HG03025 (cell line): ENCODE results near the gene CYB561D2.

Experiments
- ATAC-seq: cut with Tn5 transposase; IDR thresholded peaks from one replicate; pipeline ENCODE4 v1.9.1; 2021; ENCODE audit warnings: mild to moderate bottlenecking, moderate library complexity; ENCODE audit not compliant: unreplicated experiment, low FRiP score

The CYB561D2 gene

DNA sequence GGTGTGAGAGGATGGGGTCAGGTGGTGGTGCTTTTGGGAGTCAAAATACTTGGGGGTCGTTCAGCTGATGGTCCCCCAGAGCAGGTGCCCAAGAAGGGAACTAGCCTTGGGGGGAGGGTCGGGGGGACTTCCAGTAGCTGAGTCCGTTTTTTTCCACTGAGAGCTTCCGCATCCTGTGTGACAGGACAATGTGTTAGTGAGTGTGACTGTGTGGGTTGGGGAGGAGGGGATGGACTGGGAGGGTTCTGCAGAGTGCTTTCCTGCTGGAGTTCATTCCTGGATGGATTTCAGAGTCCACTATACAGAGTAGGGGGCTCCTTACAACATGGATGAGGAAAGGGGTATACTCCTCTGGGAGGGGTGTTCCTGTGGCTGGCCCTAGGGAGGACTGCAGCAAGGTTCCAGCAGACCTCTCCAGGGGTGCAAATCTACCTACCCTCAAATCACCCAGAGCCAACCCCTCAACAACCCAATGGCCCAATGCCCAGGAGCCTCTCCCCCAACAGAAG is 27.5 kb upstream of the CYB561D2 start:
- no peak for ATAC-seq

DNA sequence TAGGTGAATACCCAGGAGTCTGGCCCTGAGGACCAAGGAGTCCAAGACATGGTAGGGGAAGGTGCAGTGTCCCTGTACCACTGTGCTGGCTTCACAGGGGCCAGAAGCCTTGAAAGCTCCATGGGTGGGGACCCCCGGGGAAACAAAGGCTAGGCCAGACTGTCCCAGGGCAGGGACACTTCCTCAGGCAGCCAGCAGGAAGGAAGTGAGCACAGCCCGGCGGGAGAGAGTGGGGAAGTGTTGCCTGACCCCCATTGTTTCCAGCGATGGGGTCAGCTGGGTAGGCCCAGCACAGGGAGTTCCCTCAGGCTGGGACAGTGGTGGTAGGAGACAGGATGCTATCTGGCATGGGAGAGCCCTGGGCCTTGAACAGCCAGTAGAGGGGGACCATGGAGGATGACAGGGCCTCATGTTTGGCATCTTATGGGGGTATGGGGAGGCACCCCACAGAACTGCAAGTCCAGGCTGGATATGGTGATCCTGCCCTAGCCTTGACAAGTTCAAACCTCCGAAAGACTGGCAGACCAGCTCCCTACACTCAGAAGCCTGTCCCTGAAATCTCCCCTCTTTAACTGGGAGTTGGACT is 27.0 kb upstream of the CYB561D2 start:
- no peak for ATAC-seq

DNA sequence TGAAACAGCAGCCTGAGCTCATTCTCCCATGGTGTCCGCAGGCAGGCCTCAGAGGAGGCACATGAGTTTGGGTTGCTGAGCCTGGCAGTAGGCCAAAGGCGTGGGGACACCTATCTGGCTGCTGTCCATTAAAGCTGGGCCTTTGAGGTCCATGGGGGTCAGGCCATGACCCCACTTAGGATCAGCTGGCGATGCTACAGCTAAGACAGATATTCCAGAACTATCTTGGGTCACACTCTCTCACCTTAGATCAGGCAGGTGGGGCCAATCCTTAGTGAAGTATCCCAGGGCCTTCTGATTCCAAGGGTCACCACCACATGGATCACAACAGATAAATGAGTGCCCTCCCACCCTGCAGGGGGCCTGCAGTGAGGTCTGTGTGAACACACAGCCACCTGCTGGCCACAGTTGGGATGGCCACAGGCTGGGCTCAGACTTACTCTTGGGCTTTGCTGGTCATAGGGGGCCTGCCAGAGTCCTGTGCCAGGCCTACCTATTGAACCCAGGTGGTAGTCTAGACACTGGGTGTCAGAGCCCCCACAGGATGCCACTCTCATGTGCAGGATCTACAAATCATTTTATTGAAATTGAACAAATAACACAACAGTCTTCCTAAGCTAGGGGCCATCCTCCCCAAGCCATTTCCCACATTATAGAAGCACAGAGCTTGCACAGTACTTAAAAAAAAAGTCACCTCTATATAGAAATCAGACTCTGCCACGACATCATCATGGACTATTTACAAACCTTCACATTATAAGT is 26.1 kb upstream of the CYB561D2 start:
- no peak for ATAC-seq

DNA sequence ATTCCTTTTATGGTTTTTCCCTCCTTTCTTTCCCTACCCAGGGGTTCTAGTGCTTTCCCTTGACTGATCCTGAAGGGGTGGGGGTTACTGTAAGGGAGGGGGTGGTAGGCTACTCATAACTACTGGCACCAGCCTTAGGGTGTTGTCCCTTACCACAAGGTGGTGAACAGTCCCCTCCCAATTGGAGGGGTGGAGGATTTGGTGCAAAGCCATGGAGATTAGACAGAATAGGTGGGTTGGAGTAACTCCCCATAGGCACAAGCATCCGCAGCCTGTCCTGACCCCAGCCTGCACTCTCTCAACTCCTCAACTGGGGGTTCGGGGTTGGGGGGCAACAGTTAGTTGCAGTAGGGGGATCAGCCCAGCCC is 25.6 kb upstream of the CYB561D2 start:
- ATAC-seq = no peak

DNA sequence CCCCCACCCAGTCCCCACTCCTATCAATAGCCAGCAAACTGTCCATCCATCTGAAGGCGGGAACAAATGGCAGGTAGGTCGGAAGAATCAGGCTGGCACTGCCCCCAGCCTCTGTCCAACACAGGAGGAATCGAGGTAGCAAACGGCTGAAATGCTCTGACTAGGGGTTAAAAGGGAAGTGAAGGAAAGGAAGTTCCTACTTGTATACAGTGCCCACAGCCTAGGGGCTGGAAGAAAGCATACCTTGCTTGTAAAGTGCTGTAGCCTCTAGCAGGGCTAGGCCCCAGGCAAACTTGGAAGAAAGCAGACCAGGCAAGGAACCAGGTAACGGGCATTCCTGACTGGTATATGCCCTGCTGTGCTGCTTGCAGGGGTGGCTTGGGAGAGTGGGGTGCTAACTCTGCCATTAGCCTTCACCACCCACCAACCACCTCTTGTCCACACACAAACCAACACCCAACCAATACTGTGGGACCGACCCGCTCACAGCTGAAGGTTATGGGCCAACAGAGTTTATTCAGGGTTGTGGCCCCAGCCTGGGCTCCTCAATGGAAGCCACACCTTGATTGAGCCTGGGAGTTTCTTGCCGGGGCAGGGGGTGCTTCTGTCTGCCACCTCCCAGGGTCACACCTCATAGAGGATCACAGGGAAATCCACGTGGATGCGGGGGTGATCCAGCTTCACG is 25.0 kb upstream of the CYB561D2 start:
- no peak for ATAC-seq

DNA sequence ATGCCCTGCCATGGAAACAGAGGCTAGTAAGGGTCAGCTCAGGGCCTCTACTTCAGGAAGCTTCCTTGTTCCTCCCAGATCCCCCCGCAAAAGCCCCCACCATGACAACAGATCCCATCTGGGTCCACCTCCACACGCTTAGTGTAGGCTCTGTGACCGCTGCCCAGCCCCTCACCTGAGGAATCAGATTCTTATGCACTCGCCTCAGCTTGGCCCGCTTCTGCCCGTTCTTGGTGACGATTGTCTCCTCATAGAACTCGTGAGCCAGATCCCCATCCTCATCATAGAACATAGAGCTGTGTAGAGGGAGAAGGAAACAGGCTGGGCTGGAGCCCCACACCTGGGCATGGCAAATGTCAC is 24.5 kb upstream of the CYB561D2 start:
- ATAC-seq = no peak

DNA sequence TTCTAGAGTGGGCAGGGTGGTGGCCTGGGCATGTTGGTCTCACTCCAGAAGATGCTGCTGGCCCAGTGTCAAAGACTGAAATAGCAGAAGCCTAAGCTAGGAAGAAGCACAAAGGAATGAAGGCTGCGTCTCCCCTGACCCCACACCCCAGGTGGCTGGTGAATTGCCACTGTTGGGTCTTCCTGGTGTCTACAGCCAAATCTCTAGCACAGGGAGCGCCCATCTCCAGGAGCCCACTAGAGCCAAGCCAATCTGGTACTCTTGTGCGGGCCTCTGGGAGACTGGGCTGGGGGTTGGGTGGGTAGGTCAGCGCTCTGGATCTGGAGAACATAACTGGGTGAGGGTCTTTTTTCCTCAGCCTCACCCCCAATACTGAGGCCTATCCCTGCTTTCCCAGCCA is 23.5 kb upstream of the CYB561D2 start:
- ATAC-seq = no peak

DNA sequence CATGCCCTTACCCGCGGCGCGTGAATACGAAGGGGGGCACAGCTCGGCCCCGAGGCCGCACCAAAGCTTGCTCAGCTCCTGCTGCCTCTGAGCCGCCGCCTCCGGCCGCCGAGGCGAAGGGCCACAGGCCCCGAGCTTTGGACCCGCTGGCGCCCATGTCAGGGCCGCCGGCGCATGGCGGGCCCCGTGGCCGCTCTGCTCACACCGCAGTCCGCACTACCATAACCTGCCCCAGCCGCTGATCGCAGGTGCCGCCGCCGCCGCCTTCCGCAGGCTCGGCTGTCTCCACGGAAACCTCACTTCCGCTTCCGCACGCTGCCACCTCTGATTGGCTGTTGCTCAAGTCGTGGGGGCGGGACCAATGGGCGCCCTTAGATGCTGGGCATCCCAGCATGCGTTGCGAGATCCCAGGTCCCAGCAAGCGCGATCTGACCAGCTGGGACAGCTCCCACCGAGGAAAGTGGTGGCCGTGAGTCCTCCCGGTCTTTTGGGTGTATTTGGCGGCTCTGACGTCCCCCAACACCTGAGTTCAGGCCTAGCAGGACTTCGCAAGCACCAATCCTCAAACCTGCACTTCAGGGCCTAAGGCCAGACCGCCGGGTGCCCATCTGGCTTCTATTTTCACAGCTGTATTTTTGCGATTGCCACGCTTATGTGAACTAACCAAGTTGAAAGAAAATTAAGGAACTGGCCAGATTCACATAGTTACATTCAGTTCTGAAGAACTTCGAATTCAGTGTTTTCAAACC is 22.5 kb upstream of the CYB561D2 start, which contains the start of gene TUSC2:
Gene TUSC2 (minus strand): TSS at position 281 of the 749 bp plus-strand sequence. CDS start 124 bp downstream, at position 157.
- peak; percentile 81 for ATAC-seq

DNA sequence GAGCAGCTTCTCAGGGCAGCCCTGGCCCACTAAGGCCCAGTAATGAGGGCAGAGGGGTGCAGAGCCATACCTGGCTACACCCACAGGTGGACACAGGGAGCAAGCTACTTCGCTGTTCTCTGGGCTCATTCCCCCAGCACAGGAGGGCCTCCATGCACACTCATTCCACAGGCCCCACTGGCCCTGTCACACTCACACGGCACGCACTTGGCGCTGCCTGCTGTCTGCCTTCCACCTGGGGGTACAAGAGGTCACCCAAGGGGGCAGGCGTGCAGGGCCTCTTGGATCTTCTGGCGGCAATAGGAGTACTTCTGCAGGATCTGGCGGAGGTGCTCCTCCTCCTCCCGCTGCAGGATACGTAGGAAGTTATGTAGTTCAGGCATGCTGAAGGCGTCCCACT is 20.3 kb upstream of the CYB561D2 start:
- no peak for ATAC-seq

DNA sequence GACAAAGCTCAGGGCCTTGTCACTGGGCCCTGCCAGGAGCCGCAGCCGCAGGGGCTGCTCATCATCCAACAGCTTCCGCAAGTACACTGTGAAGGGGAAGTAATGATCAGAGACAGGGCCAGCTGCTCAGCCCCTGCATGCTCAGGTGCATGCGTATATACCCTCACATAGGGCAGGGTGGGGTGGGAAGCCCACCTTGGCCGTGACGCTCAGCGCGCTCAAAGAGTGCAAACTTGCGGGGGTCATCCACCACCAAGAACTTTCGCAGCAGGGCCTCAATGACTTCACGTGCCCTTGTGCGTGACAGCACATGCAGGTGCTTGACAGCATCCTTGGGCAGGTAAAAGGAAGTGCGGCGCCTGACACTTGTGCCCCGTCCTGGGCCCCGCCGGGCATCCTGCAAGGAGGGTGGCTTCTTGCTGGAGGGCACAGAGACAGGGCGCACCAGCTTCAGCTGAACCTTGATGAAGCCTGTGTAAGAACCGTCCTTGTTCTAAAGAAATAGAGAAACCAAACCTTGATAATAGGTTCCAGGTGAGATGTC is 19.2 kb upstream of the CYB561D2 start:
- no peak for ATAC-seq

DNA sequence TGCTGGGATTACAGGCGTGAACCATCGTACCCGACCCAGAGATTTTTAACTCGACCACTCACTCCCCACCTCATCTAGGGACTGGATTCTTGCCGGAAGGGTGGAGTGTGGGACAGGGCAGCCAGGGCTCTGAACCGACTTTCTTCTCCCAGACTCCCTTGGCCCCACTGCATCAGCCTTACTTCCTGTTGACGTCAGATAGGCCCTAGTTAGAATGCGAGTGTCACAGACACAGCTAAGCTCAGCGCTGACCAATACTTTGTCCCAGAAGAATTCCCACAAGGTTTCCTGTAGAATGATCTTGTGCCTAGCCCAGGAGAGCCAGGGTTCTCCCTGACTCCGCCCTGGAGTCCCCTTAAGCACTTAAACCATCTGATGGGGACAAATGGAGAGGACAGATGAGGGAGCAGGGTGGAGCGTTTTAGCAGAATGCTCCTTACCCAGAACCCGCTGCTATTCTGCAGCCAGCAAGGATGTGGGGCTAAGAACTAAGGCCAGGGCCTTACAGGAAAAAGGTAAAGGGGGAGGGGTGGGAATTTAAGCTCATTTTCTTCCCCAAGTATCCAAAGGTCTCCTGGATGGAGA is 16.8 kb upstream of the CYB561D2 start:
- no peak for ATAC-seq

DNA sequence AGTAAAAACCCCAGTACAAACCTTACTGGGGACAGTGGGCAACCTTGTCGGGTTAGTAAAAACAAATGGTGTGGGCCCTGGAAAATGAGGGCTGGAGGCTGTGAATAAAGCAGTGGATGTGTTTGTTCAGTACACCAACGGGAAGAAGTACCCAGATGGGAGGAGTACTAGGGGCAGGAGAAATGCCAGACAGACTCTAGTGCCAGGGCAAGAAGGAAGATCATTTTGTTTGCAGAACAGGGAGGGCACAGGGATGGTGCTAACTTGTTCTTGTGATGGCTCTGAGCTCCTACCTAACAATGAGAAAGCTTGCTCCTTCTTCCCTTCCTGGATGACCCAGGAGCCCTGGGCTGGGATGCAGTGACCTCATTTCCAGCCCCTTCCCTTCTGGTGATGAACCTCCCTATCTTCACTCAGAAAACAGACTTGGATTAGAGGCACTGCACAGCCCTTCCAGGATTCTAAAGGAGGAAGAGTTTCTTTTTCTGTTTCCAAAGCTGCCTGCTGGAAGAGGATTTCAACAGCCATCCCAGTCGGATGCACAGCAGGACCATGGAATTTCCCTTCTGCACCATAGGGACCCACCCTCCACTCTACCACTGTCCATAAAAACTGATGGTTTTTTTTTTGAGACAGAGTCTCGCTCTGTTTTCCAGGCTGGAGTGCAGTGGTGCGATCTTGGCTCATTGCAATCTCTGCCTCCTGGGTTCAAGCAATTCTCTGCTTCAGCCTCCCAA is 16.2 kb upstream of the CYB561D2 start:
- no peak for ATAC-seq

DNA sequence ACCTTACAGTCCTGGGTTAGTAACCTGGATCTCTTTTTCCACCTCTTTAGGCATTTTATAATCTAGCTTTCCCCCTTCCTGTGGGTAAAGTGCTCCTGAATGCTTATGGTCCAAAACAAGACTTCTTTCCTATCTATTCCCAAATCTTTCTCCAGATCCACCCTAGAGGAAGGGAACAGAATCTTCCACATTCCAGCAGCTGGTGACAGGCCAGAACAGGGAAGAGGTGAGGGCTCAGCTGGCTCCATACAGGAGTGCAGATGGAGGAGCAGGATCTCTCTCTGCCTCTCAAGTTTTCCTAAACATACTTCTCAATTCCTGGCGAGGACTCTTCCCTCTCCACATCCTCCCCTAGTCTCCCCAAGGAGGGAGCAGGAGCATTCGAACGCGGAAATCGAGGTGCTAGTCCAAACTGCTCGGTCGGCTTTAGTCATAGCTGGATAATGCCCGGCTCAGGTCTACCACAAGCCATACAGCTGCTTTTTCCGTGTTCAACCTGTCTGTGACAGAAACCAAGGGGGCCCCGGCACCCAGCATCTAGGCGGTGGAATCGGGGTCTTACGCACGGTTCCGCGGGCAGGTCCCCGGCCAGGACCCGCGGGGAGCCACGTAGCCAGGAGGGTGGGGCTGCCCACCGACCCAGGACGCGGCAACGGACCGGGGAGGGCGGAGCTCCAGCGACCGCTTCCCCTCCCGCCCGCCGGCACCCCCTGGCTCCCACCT is 14.0 kb upstream of the CYB561D2 start:
- ATAC-seq = peak; percentile 33

DNA sequence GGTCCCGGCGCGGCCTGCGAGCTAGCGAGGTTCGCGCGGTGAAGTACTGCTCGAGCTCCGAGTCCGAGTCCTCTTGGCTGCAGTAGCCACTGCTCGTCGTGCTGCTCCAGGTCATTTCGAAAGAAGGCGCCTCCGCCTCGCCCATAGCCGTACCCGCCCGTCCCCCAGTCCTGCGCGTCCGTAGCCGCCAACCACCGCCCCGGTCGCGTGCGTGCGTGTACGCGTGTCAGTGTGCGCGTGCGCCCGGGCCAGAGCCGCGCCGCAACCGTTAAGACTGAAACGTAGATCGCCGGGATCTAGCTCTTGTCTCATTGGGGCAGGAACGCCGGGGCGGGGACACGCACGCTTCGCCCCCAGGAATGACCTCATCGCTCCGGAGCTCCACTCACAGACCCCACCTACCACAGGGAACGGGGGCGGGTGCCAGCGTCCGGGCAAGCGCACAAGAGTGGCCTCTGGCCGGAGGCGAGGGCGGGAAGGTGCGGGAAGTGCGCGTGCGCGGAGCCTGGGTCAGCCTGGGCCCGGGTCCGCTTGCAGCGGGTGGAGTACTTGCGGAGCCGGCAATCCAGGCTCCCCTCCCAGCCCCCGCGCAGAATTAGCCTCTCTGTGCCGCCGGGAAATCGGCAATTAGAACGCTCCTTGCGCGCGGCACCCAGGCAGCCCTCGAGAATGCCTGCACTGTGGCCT is 13.3 kb upstream of the CYB561D2 start:
- ATAC-seq = peak; percentile 61

DNA sequence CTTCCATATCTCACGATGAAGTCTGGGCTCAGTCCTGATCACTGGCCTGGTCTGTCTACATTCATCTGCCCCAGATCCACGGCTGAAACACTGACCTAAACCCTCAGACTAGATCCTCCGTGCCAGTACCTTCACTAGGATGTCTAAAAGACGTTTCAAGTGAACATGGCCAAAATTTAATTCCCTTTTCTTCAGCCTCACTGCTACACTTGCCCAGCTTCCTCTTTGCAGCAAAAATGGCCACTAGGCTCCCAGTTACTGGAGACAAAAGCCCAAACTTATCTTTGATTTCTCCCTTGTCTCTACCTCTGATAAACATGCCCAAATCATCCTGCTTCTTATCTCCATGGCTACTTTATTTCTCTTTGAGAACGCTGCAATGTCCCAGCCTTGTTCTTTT is 11.7 kb upstream of the CYB561D2 start:
- ATAC-seq = no peak

DNA sequence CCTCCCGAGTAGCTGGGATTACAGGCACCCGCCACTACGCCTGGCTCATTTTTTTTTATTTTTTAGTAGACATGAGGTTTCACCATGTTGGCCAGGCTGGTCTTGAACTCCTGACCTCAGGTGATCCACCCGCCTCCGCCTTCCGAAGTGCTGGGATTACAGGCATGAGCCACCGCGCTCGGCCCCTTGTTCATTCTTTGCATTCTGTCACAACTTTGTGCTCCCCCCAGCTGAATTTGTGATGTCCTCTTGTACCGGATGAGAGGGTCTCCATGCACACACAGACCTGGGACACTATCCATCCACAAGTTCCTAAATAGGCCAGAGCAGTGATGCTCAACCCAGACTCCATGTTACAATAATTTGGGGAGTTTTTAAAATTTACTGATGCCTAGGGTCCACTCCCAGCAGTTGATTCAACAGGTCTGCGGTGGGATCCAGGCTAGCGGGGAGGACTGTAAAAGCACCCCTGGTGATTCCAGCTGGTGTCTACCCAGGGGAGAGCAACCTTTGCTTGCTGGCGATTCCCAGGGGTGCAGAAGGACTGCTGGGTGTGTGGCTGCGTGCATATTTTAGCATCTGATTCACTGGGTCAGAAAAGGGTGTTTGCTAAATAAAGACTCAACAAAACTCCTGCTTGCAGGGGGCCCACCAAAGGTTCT is 11.0 kb upstream of the CYB561D2 start:
- ATAC-seq = no peak

DNA sequence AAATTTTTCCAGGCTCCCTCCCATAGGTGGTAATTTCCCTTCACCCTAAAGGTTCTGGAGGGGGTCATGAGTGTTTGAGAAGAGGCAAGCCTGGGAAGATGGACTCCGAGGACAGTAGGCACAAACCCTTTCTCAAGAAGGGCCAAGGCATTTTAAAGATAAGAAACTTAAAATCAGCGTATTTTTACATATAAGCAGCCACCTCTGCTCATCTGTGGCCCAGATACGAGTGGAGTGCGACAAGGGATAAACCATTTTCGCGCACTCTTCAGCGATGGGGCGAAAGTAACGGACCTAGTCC is 10.6 kb upstream of the CYB561D2 start:
- ATAC-seq = no peak
